Measurements from ENCODE around the gene ECEL1. TPM values are rescaled to one million over a fixed set of nuclear protein-coding genes. Genes with fewer than 3 reads are reported as not detected.
A peak's percentile ranks its signal among the peaks of the same experiment; 100 is the strongest.
"Not testable (repeated sequence)": the region's sequence is repeated elsewhere in the genome, so short reads cannot be mapped to it uniquely, and the experiment has no call there.

Gene ECEL1
- total RNA-seq, 4 donors from 2014 or later = 0.68 to 0.83 TPM; not detected in 2

GRCh38 chr2:232444409-232445148 is 43.1 kb downstream of the ECEL1 start:
- peak in 1 of 2 donors; percentile 77 for DNase-seq (ENCODE audit: low spot score in 2 of 2)
- TF ChIP-seq, protein P1, sequence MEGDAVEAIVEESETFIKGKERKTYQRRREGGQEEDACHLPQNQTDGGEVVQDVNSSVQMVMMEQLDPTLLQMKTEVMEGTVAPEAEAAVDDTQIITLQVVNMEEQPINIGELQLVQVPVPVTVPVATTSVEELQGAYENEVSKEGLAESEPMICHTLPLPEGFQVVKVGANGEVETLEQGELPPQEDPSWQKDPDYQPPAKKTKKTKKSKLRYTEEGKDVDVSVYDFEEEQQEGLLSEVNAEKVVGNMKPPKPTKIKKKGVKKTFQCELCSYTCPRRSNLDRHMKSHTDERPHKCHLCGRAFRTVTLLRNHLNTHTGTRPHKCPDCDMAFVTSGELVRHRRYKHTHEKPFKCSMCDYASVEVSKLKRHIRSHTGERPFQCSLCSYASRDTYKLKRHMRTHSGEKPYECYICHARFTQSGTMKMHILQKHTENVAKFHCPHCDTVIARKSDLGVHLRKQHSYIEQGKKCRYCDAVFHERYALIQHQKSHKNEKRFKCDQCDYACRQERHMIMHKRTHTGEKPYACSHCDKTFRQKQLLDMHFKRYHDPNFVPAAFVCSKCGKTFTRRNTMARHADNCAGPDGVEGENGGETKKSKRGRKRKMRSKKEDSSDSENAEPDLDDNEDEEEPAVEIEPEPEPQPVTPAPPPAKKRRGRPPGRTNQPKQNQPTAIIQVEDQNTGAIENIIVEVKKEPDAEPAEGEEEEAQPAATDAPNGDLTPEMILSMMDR (IDR thresholded peaks at IDR 0.05) = peak in 1 of 2 donors; percentile 69
- no peak for TF ChIP-seq EP300 (IDR thresholded peaks at IDR 0.05)
- Histone ChIP-seq H3K4me3 (no peak overlapping the region), H3K9me3 (no peaks in the 10 kb centered on the region), H3K27me3 (peaks cover 8% of the 10 kb centered on the region), H3K36me3 (no peaks in the 10 kb centered on the region), H3K4me1 (no peaks in the 10 kb centered on the region), H3K27ac (no peak overlapping the region)
- 73% methylated on average over 18 of the region's 21 CpGs for WGBS

DNA sequence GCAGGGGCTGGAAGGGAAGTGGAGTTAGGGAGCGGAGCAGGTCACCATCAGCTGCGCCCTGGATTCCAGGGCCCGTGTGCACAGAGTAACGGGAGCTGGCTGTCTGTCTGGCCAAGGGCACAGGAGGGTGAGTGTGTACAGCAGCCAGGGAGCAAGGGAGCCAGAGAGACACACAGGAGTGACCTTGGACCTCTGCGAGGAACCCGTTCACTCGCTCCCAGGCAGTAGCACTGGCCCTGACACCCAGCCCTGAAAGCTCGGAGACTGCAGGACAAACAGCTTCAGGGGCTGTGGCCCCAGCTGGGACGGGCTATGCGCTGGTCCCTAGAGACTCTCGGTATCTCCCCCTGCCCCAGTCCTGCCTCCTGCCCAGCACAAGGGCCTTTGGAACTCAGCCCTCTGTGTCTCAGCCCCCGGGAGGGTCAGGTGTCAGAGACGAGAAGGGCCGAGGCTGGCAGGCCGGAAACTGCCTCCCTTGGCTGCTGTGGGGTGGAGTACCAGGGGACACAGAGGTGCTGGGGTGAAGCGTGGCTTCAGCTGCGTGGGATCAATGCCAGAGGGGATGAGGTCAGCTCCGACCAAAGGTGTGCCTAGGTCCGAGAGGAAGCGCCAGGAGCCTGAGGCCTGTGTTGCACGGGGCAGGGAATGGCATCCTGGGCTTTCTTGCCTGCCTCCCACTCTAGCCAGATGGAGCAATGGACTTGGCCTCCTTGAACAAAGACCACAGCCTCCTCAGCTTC is 43.8 kb downstream of the ECEL1 start:
- not testable (repeated sequence) for H3K4me3 ChIP-seq, H3K4me1 ChIP-seq, H3K9me3 ChIP-seq, H3K36me3 ChIP-seq, H3K27ac ChIP-seq
- H3K27me3 ChIP-seq = peaks cover 13% of the 10 kb centered on the region
- WGBS = no CpG with 5 or more reads among the region's 21 CpGs
- DNase-seq (ENCODE audit: low spot score in 2 of 2) = peak in 1 of 2 donors; percentile 66

DNA sequence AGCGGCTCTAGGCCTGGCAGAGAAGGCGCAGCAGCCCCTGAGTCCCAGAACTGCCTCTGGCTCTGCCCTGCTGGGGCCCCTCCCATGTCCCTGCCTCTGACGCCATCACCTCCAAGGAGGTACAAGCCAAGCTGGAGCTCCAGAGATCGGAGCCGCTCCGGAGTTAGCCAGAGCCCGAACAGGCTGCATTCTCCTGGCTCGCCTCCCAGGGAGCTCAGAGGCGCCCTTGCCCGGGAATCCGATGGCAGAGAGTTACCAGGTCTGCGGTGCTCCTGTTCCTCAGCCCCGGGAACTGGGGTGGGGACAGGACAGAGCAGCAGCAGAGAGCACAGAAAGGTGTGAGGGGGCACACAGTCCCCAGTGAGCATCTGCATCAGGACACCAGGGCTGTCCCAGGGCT is 44.6 kb downstream of the ECEL1 start:
- not testable (repeated sequence) for H3K27ac ChIP-seq, H3K4me1 ChIP-seq, H3K36me3 ChIP-seq, H3K9me3 ChIP-seq, H3K4me3 ChIP-seq
- peak in 1 of 2 donors; percentile 53 for DNase-seq (ENCODE audit: low spot score in 2 of 2)
- no CpG with 5 or more reads among the region's 13 CpGs for WGBS
- H3K27me3 ChIP-seq = peaks cover 14% of the 10 kb centered on the region

- not testable (repeated sequence) for H3K4me1 ChIP-seq, H3K27ac ChIP-seq, H3K9me3 ChIP-seq, H3K4me3 ChIP-seq, H3K36me3 ChIP-seq
- peaks cover 14% of the 10 kb centered on the region for H3K27me3 ChIP-seq
- peak in 1 of 2 donors; percentile 24 for DNase-seq (ENCODE audit: low spot score in 2 of 2)
- no CpG with 5 or more reads among the region's 13 CpGs for WGBS
These were observed 45.2 kb downstream of the ECEL1 start for GRCh38 chr2:232442431-232442830.

DNA sequence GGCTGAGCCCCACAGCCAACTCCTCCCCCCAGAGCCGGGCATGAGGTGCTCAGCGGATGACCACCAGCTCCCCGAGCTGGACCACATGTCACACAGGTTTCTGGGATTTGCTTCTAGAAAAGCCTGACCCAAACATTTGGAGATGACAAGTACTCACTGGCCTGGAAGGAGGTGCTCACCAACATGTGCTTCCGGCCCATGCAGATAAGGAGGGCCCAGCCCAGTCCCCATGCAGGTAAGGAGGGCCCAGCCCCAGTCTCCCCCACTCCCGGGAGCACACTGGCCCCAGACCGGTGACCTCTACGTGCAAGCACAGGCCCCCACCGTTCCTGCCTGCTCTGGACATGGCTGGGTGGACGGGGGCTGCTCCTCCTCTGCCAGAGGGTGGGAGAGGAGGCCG is 45.7 kb downstream of the ECEL1 start:
- H3K27ac ChIP-seq, H3K4me3 ChIP-seq, H3K4me1 ChIP-seq, H3K9me3 ChIP-seq, H3K36me3 ChIP-seq: not testable (repeated sequence)
- WGBS = 60% methylated on average over 1 of the region's 10 CpGs
- peak in 1 of 2 donors; percentile 55 for DNase-seq (ENCODE audit: low spot score in 2 of 2)
- H3K27me3 ChIP-seq = peaks cover 14% of the 10 kb centered on the region

DNA sequence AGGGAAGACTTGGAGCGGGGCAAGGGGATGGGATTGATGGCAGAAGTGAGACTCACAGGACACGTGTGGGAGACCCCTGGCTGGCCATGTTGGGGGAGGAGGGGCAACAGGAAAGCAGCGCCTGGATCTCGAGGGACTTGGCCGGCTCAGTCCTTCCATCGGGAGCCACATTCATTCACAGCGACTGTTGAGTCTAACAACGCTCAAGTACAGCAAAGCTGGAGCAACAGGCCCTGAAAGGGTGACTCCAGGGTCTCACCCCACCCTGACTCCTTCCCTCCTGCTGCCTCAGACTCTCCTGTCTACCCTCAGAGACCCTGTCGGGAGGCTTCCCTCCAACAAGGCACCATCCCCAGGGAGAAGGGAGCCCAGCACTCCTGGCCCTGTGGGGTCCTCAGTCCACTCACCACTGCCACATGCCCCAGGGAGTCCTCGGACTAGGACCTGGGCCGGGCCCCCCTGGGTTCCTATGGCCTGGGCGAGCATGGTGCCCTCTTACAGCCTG is 46.4 kb downstream of the ECEL1 start:
- 76% methylated on average over 9 of the region's 12 CpGs for WGBS
- H3K36me3 ChIP-seq = no peaks in the 10 kb centered on the region
- H3K4me1 ChIP-seq = no peaks in the 10 kb centered on the region
- peak in 1 of 2 donors; percentile 46 for DNase-seq (ENCODE audit: low spot score in 2 of 2)
- no peaks in the 10 kb centered on the region for H3K9me3 ChIP-seq
- no peak overlapping the region for H3K27ac ChIP-seq
- TF ChIP-seq, protein P1 (IDR thresholded peaks at IDR 0.05) = no peak
- TF ChIP-seq EP300 (IDR thresholded peaks at IDR 0.05) (no peak), POLR2AphosphoS5 (IDR thresholded peaks at IDR 0.05) (no peak), POLR2A (IDR thresholded peaks at IDR 0.05) (no peak)
- peaks cover 14% of the 10 kb centered on the region for H3K27me3 ChIP-seq
- no peak overlapping the region for H3K4me3 ChIP-seq

- not testable (repeated sequence) for H3K27ac ChIP-seq, H3K36me3 ChIP-seq, H3K9me3 ChIP-seq, H3K4me3 ChIP-seq, H3K4me1 ChIP-seq
- H3K27me3 ChIP-seq = peaks cover 14% of the 10 kb centered on the region
- TF ChIP-seq, protein P1 (IDR thresholded peaks at IDR 0.05) = peak; percentile 79 to 92
- 16% methylated on average over 14 of the region's 16 CpGs for WGBS
- peak; percentile 89 to 90 for DNase-seq (ENCODE audit: low spot score in 2 of 2)
These were observed 47.2 kb downstream of the ECEL1 start for GRCh38 chr2:232440220-232441018.
